Stimulated activated CD8-positive, alpha-beta memory T cell treated with anti-CD3 and anti-CD28 coated beads, Interleukin-12 subunit alpha, Interleukin-12 subunit beta, amount 100 ng/mL, for 4 hours (primary cell): Measurements from ENCODE around the gene LGR5.

Source experiments
- DNase-seq: peaks from one replicate; pipeline ENCODE4 v3.0.0-alpha.2; 2020; ENCODE audit warnings: low read depth

Gene LGR5

DNA sequence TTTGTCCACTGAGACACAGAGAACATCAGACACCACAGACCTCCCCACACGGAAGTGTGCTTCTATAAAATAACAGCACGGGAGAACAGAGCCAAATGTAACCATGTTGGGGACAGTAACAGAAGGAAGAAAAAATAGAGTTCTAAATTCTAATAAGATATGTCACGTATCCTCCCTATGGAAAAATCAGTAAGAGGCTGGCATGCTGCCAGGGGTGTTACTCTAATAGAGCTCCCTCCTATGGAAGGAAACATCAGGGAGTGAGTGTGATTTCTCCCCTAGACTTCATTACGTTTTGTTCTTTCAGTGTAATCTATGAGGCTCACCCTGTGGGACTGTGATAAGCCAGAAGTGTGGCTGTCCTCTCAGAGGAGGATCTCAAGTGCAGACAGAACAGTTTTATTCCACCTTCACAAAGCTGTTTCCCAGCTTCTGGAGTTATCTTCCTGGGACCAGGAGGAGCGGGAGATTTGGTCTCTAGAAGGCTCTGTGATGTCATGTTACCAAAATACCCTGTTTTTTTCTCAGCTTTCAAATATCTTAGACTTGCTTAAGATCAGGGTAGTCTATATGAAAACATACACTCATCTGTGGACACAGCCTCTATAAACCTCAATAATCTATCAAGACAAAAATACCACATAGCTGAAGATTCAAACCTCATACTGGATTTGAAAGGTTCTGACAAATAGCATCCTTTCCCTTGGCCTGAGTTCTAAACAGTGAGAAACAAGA is 154.8 kb downstream of the LGR5 start:
- no peak for DNase-seq

DNA sequence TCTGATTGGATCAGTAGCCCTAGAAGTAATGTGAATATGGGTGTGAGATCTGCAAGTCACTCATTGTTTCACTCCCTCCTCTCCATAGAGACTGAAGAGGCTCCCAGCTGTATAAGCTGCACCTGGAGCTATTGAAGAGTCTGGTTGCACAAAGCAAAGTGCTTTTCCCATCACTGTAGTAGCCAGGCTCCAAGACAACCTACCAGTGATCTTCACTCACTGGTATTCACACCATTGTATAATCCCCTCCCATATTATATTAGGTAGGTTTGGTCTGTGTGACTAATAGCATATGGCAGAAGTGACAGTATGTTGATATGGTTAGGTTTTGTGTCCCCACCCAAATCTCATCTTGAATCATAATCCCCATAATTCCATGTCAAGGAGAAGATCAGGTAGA is 159.6 kb downstream of the LGR5 start:
- no peak for DNase-seq

- no peak for DNase-seq
Observed at GRCh38 chr12:71601546-71601945, 161.9 kb downstream of the LGR5 start.

DNA sequence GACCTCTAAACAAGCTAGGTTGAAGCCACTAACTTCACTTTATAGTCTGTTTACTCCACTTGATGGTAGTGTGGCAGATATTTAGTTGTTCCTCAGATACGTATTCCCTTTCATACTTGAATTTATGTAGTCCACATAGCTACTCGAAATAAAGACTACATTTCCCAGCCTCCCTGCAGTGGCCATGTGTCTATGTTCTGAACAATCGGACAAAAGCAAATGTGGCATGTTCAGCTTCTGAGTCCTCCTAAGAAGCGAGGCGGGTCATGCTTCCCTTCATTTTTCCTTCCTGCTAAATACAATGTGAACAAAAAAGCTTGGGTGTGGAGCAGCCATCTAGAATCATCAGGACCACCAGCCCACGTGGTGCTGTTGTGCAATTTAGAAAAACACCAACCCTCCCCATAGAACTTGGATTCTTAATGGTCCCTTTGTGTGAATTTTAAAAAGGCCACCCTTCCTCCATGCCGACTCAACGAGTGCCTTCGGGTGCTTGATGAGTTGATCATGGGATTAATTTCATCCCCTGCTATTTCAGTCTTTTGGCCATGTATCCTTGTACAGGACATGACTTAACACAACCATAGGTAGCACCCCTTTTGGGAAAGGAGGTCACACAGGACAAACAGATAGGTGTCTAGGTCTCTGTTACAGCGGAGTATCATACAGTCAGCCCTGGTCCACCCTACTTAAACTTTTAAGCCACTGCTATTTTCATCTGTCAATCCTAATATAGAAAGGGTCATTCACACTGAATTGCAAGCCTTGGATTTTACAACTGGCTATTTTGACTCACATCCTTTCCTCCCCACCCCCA is 163.4 kb downstream of the LGR5 start:
- no peak for DNase-seq

GRCh38 chr12:71605039-71605438 is 165.4 kb downstream of the LGR5 start:
- no peak for DNase-seq

DNA sequence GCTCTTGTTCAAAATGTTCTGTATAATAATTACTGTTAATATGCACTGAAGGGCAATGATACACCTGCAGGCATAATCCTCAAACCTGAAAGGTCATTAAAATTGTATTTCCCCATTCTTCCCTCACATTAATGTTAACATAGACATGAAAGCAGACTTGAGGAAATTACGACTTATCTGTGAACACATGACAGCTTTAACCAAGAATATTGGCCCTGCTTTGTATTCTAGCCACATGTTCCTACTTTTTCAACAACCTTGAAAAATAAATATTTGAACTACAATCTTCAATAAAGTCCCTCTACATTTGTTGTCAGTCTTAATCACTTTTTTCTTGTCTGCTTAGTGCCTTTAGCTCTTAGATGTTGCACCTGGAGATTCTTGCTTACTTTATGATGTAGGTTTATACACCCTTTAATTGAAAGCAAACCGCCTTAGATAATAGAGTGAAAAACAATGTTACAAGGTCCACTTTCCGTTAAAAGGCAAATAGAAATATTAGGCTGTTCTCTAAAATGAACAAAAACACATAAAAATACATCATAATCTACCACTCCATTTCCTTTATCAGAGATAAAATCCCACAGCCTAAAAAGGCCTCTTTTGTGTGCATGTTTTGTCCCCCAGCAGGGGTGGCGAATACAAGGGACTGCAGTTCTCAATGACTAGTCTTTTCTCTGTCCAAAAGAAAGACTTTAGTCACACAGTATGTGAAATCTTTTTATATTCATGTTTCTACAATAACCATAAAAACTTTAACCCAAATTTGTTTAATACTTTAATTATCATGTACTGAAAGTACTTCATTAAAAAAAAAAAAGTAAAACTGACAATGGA is 168.1 kb downstream of the LGR5 start:
- no peak for DNase-seq

GRCh38 chr12:71610031-71610795 is 170.6 kb downstream of the LGR5 start:
- no peak for DNase-seq

GRCh38 chr12:71621938-71622337 is 182.3 kb downstream of the LGR5 start:
- DNase-seq = no peak

DNA sequence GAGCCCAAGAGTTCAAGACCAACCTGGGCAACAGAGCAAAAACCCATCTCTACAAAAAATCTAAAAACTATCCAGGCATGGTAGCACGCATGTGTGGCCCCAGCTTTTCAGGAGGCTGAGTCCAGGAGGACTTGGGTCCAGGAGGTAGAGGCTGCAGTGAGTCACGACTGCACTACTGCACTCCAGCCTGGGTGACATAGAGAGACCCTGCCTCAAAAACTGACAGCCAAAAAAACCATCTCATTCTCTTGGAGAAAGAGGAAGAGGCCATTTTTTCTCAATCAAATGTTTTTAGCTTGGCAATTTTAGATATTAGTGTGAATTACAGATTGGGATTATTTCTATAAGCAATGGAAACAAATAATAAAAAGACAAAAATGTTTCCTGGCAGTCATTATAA is 185.9 kb downstream of the LGR5 start:
- no peak for DNase-seq

DNA sequence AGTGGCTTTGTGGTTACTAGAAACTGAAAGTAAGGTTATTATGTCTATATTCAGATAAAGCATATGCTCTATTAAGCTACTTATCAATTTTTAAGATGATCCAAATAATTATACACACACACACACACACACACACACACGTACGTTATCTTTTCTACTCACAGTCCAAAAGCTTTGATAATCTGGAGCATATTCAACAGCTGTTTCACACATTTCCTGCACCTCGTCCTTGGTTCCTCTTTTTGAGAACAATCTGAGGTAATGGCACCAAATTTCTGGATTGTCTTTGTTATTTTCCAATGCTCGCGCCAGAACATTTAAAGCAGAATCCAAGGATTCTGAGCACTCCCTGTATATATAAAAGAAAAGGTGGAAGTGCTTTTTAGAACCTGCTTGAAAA is 186.5 kb downstream of the LGR5 start:
- DNase-seq = no peak

GRCh38 chr12:71626768-71627167 is 187.2 kb downstream of the LGR5 start:
- no peak for DNase-seq

DNA sequence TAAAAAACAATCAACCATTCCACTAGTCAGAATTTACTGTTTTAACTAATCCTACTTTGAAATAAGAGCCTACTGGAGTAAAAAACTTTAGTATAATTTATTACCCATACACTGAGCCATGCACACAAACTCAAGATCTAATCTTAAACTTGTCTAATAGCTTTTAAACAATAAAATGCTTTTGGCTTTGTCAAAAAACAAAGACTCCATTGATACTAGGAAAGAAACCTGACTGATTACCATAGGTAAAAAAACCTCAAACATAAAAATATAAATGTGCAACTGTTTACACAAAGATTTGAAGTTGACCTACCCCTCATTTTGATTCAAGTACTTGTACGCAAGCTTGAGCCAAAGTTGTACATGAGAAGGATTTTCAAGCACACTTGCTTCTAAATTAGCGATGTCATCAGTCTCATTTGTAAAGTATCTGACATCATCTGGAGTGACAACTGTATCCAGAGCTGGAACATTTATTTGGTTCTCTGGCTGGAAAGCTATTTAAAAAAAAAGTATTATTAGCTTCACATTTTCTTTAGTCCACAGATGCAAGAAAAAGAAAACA is 187.9 kb downstream of the LGR5 start:
- no peak for DNase-seq
